ENCODE data around the gene MCF2L2.

GRCh38 chr3:183266454-183266853 lies 162.0 kb downstream of the MCF2L2 start:
- no peak for TF ChIP-seq POLR2A (IDR thresholded peaks at IDR 0.05; ENCODE audit: low read depth, low read length)
- no peak for TF ChIP-seq JUN (IDR thresholded peaks at IDR 0.05; ENCODE audit: borderline replicate concordance, insufficient read depth, insufficient read length, low read depth)
- no peak for TF ChIP-seq CTCF (IDR thresholded peaks at IDR 0.05; ENCODE audit: extremely low read depth in 1 of 2, insufficient read depth in 1 of 2, low read depth in 1 of 2, low read length in 2 of 2)
- TF ChIP-seq POLR2AphosphoS5 (IDR thresholded peaks at IDR 0.05; ENCODE audit: insufficient read depth, low read depth, low read length), result no peak
- TF ChIP-seq EZH2 (IDR thresholded peaks at IDR 0.05; ENCODE audit: borderline replicate concordance, low read depth, low read length, severe bottlenecking), result no peak
- no peak for TF ChIP-seq MYC (IDR thresholded peaks at IDR 0.05; ENCODE audit: low read depth, low read length)
